GM19025 (cell line): ENCODE measurements around the gene RMND5B.

ENCODE experiments used
- ATAC-seq: cut with Tn5 transposase; IDR thresholded peaks from one replicate; pipeline ENCODE4 v1.9.1; 2021; ENCODE audit warnings: mild to moderate bottlenecking, low read depth, moderate library complexity; ENCODE audit not compliant: unreplicated experiment

RMND5B gene

GRCh38 chr5:178113141-178113787 is 17.6 kb upstream of the RMND5B start, which contains the start of gene N4BP3:
TSS of gene N4BP3 (plus strand) at chr5:178113532. CDS start at chr5:178119584, 6,052 bp downstream.
- peak; percentile 57 for ATAC-seq

GRCh38 chr5:178113841-178114324 is 16.9 kb upstream of the RMND5B start:
- no peak for ATAC-seq

- ATAC-seq, result no peak
These were observed 16.3 kb upstream of the RMND5B start for GRCh38 chr5:178114325-178115135.

GRCh38 chr5:178115136-178115813 is 15.5 kb upstream of the RMND5B start:
- ATAC-seq, result no peak

- ATAC-seq, result no peak
These were observed 15.0 kb upstream of the RMND5B start for GRCh38 chr5:178115814-178116142.

- no peak for ATAC-seq
These were observed 14.5 kb upstream of the RMND5B start for GRCh38 chr5:178116143-178116885.

- ATAC-seq, result no peak
These were observed 12.7 kb upstream of the RMND5B start for GRCh38 chr5:178117923-178118701.

- no peak for ATAC-seq
These were observed 10.8 kb upstream of the RMND5B start for GRCh38 chr5:178119915-178120606.

GRCh38 chr5:178120607-178121357 is 10.0 kb upstream of the RMND5B start:
- peak; percentile 81 for ATAC-seq

- no peak for ATAC-seq
These were observed 9.2 kb upstream of the RMND5B start for GRCh38 chr5:178121391-178122276.

- ATAC-seq, result no peak
These were observed 8.5 kb upstream of the RMND5B start for GRCh38 chr5:178122346-178122745.

- no peak for ATAC-seq
These were observed 7.5 kb upstream of the RMND5B start for GRCh38 chr5:178123094-178123965.

GRCh38 chr5:178123966-178124925 is 6.6 kb upstream of the RMND5B start:
- no peak for ATAC-seq

- ATAC-seq, result no peak
These were observed 5.4 kb upstream of the RMND5B start for GRCh38 chr5:178125253-178125906.

GRCh38 chr5:178126556-178126955 is 4.3 kb upstream of the RMND5B start:
- no peak for ATAC-seq
